ENCODE data around the gene GAS2L1.

GAS2L1 gene

GRCh38 chr22:29328566-29329500 lies 22.4 kb downstream of the GAS2L1 start:
- no peak for DNase-seq

DNA sequence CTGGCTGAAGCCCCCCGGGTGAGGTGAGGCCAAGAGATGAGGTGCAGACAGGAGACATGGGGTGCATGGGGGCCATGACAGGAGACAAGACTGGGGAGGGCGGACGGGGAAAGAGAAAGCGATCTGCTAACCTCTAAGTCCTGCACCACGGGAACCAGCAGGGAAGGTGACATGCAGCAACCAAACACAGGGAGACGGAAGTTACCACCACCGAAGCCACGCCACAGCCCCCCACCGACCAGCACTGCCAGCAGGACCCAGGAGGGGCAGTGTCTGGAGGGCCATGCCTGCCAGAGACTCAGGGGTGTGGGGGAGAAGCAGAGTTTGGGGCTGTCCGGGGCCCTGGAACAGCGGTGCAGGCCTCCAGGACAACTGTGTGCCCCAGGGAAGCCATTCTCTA lies 23.1 kb downstream of the GAS2L1 start:
- no peak for DNase-seq

- no peak for DNase-seq
These were observed 23.8 kb downstream of the GAS2L1 start for GRCh38 chr22:29330291-29330690.

GRCh38 chr22:29330753-29331152 lies 24.3 kb downstream of the GAS2L1 start:
- DNase-seq = no peak

DNA sequence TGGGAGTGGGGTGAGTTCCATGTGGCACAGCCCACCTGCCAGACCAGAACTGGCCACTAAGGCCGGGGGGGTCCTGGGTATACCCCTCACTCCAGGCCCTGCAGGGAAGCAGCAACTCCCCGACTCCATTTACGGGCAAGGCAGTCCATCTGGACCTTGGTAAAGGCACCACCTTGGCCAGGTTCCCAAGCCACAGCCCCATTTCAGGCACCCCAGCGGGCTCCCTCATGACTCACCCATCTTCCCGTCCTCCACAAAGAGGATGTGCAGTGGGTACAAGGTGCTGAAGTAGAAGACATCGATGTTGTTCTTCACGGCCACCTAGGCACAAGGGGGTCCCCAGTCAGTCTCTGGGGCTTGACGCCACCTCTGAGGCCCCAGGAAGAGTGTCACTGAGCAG lies 24.8 kb downstream of the GAS2L1 start:
- no peak for DNase-seq

GRCh38 chr22:29331658-29332300 lies 25.3 kb downstream of the GAS2L1 start:
- DNase-seq = no peak

- DNase-seq = no peak
These were observed 26.5 kb downstream of the GAS2L1 start for GRCh38 chr22:29332886-29333496.

- no peak for DNase-seq
These were observed 27.7 kb downstream of the GAS2L1 start for GRCh38 chr22:29334148-29334547.

GRCh38 chr22:29334696-29335344 lies 28.4 kb downstream of the GAS2L1 start:
- no peak for DNase-seq

DNA sequence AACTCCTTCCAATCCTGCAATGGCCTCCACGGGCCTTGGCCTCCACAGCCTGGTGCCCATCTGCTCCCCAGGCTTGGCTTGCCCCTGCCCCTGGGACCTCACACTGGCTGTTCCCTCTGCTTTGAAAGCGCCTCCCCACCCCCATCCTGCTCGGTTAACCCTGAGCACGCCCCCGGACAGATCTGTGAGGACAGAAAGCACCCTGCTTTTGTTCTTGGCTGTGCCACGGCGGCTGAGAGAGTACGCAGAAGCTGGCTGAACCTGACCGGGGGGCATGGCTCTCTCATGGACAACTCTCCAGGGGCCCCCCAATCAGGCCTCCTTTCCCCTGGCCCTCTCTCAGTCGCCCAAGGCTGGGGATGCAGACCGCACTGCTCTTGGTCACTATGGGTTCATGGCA lies 29.2 kb downstream of the GAS2L1 start:
- DNase-seq = no peak

GRCh38 chr22:29336751-29337490 lies 30.5 kb downstream of the GAS2L1 start:
- no peak for DNase-seq

DNA sequence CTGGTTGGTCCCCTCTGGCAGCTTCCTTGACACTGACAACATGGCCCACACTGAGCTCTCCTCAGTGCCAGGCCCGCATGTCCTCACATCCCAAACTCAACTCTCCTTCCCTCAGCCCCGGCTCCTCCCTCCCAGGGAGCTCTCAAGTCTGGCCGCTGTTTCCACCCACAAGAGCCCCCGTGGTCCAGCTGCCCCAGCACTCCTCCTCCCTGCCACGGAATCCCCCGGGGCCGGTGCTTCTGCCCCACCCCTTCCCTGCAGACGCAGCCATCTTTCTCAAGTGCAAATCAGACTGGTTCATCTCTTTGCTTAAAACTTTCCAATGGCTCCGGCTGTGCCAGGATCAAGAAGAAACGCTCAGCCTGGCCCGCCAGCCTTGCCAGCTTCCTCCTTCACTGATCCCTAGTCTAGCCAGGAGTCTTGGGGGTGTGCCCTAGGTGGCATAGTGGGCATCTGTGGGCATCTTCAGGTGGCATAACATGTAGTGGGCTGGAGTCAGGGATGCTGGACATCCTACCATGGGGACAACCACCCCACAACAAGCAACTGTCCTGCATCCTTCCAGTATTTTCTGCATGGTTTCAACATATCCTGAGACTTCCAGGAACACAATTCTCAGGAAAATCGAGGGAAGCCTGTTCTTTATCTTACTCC lies 31.3 kb downstream of the GAS2L1 start:
- DNase-seq = no peak

DNA sequence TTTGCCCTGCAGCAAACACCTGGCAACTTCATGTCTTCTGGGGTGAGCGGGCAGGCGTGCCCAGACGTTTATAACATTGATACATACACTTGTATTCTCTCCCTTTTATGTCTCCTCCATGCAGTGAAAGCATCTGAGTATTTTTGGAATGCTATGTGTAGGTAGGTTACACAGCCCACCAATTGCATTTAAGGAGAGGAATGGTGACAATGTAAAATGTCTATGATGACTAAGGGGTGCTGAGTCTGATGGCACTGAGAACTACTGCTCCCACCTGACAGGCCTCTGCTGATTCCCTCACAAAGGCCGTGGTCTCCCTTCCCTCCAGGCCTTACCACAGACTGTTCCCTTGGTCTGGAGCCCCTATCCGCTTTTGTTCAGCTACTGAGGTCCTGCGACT lies 31.9 kb downstream of the GAS2L1 start:
- no peak for DNase-seq

DNA sequence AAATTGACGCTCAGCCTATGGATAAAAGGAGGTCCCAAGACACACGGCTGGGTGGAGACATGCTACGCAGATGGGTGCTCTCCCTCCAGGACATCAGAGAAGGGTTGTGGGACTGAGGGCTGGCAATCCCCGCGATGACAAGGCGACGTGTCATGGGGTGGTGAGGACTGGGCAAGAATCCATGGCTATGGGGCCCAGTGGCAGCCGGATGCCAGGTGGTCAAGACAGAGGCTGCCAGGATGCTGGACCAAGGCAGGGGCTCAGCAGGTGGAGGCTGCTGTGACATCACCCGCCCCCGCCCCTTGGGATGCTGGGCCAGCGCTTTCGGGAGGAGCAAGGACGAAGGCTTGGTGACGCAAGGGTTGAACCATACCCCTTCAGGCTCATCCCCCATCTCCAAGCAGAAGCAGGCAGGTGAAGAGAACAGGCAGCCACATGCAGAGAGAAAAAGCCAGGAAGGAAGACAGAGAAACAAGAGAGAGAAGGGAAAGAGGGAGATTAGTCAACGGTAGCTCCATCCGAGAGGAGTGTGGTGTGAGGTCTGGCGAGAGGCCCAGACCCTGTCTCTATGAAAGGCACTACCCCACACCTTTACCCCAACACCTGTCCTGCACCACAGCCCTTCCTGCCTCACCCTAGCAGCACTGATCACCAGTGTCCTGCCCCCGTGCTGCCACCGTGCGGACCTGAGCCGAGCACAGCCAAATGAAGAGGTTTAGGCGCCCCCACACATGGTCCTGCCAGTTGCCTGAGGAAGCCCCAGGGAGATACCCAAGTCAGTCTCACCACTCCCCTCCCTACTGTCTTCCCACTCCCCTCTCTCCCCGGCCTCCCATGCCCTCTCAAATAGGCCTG lies 33.2 kb downstream of the GAS2L1 start:
- no peak for DNase-seq

DNA sequence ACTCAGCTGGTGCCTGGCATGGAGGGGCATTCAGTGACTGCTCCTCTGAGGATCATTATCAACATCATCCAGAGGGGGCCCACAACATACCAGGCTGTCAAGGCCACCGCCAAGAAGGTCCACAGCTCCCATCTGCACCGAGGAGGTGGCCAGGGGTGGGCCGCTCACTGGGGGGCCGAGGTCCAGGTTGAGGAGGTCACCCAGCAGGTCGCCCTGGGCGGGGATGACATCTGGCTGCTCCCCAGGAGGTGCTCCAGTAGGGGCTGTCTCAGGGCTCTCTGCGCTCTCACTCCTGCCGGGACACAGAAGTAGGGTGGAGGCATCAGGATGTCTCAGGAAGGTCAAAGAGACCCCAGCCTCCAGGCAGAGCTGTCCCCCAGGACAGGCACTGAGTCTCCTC lies 34.1 kb downstream of the GAS2L1 start:
- DNase-seq = no peak

DNA sequence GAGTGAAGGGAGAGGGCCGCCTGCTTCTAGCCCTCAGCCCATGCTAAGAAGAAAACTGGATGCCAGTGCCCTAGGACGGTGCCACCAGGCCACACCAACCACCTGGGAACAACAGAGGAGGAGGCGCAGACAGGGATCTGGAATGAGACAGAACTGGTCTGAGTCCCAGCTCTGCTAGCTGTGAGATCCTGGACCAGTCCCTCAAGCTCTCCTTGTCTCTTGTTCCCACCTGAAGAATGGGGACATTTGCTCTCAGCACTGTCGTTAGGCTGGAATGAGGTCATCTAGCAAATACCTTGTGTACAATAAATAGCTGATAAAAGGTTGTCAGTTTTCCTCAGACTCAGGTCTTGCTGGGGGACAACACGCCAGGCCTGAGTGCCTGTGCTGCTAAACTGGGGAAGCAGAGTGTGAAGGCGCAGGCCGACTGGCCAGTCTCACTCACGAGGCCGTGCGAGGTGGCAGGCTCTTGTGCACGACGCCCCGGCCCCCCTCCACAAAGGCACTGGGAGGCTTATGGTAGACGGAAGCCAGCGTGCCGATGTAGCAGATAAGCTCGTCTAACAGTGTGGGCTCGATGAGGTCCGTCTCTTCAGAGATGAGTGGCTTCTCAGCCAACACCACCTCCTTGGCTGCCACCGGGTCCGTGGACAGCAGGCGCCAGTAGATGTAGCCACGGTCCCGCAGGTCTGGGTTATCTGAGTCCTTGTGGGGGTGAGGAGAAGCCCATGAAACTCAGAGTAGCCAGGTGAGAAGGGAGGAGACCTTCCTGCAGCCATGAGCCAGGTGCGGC lies 34.8 kb downstream of the GAS2L1 start:
- DNase-seq = no peak

GRCh38 chr22:29341849-29342127 lies 35.3 kb downstream of the GAS2L1 start:
- DNase-seq = no peak

DNA sequence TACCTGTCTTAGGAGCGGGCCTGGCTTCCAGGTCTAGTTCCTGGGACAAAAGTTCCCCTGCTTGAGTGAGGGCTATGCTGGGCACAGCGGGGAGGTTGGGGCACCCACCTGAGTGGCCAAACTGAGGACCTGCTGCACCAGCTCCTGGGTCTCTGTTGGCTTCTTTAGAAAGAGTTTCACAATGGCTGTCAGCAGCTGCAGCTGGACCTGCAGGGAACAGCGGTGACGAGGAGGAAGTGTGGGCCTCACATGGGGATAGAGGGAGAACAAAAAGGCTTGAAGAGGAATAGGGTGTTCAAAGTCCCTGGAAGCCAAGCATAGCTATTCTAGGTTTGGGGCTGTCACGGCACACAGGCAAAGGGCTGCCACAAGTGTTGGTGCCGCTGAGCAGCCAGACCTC lies 35.7 kb downstream of the GAS2L1 start:
- DNase-seq = no peak

GRCh38 chr22:29342577-29343312 lies 36.3 kb downstream of the GAS2L1 start:
- no peak for DNase-seq

- no peak for DNase-seq
These were observed 36.9 kb downstream of the GAS2L1 start for GRCh38 chr22:29343313-29343805.
